NCI-H345 (cell line): ENCODE data around the gene COPG2.
"Not testable (repeated sequence)": the region's sequence is repeated elsewhere in the genome, so short reads cannot be mapped to it uniquely, and the experiment has no call there.

Experiments used
- DNase-seq: peaks from one replicate; lab custom pipeline; 2025; lab: John Stamatoyannopoulos, UW

Gene COPG2

DNA sequence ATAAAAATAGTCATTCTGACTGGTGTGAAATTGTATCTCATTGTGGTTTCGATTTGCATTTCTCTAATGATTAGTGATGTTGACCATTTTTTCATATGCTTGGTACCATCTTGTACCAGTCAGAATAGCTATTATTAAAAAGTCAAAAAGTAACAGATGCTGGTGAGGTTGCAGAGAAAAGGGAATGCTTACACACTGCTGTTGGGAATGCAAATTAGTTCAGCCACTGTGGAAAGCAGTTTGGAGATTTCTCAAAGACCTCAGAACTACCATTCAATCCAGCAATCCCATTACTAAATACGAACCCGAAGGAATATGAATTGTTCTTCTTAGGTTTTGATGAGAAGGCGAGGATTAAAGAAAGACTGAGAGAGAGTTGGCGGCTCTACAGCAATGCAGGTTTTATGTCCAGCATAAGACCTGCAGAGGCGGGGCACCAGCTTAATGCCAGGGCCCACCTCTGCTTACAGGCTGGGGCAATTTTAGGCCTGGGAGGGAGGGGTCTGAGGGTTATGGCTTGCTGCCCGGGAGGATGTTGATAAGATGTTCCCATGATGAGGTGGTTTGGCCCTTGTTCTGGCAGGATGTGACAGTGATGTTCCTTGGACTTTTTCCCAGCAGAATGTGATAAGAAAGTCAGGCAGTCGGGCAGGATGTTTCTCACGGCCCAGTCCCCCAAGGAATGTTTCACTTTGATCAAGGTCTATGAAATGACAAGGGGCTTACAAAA is 102.2 kb downstream of the COPG2 start:
- no peak for DNase-seq

DNA sequence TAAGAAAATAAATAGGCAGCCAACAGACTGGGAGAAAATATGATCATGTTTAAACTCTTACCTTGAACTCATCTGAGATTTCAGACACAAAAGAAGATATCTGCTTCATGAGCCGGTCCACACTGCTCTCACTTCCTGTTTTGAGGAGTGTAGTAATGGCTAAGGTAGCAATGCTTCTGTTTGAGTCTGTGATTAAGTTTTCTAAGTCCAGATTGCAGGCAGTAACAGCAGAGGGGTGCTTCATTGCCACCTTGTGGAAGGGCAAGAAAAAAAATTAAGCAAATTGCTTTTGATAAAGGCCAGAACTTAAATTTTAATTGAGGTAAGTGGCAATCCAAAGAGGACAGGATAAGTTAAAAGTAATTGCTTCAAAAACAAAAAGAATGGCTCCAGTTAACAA is 107.6 kb downstream of the COPG2 start:
- DNase-seq: no peak

DNA sequence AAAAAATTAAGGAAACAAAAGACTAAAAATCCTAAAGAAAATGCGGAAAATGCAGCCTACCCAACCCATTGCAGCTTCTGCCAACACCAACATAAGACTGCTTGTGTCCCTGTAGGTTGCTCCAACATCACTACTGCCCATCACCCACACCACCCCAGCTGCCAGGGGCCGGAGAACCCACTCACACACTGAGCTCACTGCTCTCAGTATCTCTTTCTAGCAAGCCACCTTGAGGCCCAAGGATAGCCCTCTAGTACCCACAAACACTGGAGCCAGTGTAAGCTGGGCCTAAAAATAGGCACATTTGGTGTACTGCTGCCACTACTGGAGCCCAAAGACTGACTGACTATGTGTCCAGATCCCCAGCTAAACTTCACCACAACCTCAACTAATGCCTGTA is 109.4 kb downstream of the COPG2 start:
- no peak for DNase-seq

DNA sequence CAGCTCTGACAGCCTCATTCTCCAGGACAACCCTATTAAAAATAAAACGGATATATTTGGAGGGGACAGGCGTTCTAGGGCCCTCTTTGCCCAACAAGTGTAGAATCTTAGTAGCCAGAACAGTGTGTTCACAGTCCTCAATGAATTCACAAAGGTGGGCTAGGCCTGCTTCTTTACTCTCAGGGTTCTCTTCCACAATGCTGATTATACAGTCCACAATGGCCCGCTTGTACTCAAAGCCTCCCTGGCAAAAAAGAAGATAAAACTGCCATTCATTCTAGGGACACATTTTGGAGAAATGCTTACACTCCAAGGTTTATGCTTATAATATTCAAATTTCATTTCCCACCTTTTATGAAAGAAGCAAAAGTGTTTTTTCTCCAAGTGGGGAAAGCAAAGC is 114.1 kb downstream of the COPG2 start:
- DNase-seq: no peak

DNA sequence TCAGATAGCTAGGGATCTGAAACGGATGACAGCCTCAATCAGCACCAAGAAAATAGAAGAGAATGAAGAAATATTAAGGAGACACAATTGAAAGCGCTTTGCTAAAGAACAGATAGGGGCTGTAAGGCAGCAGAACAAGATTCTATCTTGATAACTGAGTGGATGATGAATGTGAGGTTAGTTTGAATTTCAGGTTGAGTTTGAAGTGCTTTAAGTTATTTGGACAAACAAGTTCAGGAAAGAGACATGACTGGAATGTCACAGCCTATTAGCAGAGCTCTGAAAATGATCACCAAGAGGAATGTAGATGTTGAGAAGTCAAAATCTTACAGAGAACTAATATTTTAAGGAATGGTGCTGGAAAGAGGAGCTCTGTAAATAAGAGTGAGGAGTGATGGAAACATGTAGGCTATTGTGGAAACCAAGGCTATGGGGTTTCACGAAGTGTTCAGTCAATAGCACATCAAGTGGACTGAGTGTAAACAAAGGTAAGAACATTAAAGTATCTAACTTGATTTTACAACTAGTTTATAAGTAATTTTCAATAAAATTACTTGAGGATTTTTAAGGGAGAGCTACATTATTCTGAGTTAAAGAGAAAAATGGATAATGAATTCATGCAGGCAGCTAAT is 115.0 kb downstream of the COPG2 start:
- DNase-seq: no peak

DNA sequence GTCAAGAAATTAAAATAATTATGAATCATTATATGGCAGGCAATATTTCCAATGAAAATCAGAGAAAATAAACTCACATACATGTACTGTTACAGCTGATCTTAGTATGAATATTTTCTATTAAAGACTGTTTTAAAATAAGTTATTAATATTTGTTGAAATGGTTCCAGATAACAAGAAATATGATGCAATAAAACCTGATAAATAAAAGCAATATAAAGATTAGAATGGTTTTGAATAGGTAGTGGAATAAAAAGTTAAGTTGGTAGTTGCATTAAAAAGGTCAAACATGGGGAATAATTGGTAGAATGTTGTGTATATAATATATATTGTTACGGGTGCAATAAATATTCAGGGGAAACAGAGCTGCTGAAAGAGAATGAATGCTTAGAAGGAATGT is 124.2 kb downstream of the COPG2 start:
- no peak for DNase-seq

DNA sequence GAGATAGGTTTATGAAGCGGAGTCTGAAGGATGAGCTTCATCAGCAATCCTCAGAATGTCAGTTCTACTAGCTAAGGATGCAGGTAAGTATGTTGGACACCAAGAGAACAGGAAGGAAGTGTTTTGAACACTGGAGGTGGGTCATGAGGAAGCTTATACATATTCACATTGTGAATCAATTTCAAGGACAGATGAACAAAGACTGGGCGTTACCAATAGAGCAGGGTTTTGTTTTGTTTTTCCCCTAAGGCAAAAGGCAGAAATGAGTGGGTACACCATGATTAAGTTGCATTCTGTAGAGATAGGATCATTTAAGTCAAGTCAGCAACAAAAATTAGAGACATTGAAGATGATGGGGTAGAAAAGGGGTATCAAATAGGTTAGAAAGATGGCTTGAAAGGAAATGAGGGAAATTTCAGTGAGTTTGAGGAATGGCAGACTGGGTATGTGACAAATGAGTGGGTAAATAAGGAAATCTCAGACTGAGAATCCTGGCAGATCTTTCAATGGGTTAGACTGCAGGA is 125.0 kb downstream of the COPG2 start:
- DNase-seq: no peak

DNA sequence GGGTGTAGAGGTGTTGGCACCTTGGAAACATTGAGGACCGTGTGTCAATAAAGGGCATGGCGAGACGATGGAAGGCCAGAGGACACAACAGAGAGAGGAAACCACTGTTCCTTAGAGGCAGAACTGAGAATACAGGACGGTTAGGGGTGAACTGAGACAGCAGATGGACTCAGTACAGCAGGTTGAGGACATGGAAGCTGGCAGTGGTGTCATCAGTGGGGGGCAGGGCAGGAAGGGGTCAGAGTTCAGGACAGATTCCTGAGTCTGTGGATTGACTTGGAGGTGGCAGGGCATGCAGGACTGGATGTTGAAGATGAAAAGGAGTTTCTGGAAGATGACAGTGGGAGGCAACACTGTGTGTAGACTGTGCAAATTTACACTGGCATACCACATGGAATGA is 126.3 kb downstream of the COPG2 start:
- not testable (repeated sequence) for DNase-seq

DNA sequence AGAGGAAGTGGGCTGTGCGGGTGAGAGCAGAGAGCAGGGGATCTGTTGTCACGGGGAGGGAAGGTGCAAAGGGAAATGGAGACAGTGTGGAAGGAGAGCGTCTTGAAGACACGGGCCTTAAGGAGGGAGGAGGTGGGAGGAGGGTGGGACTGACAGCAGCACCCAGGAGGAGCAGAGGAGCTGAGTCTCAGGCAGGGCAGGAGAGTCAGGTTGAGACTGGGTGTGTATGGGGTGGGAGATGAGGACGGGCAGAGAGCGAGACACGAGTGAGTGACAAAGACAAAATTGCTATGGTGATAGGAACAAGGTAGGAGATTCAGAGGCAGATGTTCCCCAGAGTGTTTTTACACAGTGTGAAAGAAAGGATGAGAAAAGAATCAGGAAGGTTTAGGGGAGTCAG is 127.3 kb downstream of the COPG2 start:
- DNase-seq: not testable (repeated sequence)

DNA sequence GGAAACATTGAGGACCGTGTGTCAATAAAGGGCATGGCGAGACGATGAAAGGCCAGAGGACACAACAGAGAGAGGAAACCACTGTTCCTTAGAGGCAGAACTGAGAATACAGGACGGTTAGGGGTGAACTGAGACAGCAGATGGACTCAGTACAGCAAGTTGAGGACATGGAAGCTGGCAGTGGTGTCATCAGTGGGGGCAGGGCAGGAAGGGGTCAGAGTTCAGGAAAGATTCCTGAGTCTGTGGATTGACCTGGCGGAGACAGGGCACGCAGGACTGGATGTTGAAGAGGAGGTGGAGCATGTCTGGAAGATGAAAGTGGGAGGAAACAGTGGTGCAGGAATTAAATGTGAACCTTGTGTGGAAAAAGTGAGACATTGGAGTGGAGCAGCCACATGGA is 130.7 kb downstream of the COPG2 start:
- not testable (repeated sequence) for DNase-seq

DNA sequence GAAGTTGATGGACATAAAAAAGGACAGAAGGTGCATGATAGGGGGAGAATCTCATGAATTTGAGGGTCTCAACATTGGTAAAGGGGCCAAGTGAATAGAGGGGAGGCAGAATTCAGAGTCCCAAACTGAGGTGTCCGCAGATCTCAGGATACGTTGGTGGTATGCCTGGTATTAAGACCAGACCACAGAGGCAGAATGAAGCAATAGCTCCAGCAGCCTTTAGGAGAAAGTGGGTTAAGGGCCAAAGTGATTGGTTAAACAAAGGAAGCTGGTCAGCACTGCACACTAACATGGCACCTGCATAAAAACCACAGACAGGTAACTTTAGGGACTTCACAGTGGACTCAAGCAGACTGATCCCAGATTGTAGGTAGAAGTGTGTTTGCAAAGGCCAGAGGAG is 139.1 kb downstream of the COPG2 start:
- no peak for DNase-seq

DNA sequence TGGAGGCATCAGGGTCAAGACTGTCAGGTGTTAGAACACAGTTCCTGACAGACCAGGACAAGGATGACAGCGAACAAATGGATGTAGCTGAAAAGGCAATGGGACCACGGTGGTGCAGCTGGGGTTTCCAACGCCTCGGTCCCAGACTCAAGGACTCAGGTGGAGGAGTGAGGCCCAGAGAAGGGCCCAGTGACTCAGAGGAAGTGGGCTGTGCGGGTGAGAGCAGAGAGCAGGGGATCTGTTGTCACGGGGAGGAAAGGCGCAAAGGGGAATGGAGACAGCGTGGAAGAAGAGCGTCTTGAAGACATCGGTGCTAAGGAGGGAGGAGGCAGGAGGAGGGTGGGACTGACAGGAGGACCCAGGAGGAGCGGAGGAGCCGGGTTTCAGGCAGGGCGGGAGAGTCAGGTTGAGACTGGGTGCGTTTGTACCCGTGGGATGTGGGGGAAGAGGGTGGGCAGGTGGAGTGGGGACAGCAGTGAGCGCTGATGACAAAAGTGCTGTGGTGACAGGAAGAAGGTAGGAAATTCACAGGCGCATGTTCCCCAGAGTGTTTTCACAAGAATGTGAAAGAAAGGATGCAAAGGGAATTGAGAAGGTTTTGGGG is 140.7 kb downstream of the COPG2 start:
- not testable (repeated sequence) for DNase-seq

DNA sequence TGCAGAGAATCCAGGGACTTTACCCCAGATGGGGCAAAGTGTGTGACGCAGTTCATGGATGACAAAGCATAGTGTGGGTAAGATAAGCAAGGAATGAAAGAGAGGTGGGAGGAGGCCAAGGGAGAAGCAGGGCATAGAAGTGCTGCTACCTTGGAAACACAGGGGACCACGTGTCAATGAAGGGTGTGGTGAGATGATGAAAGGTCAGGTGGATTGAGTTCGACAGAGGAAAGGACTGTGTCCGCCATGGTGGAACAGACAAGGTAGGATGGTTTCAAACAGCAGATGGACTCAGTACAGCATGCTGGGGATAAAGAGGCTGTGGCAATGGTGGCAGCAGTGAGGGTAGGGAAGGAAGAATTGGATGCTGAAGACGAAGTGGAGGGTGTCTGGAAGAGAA is 143.9 kb downstream of the COPG2 start:
- no peak for DNase-seq

DNA sequence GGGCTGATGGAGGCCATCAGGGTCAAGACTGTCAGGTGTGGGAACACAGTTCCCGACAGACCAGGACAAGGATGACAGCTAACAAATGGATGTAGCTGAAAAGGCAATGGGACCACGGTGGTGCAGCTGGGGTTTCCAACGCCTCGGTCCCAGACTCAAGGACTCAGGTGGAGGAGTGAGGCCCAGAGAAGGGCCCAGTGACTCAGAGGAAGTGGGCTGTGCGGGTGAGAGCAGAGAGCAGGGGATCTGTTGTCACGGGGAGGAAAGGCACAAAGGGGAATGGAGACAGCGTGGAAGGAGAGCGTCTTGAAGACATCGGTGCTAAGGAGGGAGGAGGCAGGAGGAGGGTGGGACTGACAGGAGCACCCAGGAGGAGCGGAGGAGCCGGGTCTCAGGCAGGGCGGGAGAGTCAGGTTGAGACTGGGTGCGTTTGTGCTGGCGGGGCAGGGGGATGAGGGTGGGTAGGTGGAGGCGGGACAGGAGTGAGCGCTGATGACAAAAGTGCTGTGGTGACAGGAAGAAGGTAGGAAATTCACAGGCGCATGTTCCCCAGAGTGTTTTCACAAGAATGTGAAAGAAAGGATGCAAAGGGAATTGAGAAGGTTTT is 144.9 kb downstream of the COPG2 start:
- DNase-seq: not testable (repeated sequence)

DNA sequence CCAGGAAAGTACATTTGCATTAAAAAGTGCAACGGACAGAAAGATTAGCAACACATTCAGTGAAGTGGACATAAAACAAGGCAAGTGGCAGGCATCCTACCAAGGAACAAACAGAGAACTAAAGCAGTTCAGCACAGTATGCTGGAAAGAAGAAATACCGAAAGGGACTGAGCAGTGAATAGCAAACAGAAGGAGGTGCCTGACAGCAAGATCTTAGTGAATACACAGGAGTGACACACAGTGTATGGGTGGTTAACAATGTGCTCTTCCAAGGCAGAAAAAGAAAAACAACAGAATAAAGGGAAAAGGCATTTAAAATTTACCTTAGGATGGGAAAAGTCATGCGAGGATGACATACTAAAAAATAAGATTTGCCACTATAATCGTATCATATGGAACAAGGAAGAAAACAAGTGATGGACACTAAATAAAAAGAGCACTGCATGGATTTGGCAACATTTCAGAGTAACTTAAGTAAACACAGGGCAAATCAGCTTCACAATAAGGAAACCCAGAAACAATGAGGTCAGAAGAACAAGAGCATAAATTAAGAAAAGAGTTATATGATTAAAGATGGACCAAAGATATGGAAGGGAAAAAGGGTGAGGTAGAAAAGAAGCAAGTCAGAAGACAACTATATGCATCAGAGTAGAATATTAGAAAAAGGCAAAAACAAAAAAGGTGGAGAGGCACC is 147.1 kb downstream of the COPG2 start:
- no peak for DNase-seq

DNA sequence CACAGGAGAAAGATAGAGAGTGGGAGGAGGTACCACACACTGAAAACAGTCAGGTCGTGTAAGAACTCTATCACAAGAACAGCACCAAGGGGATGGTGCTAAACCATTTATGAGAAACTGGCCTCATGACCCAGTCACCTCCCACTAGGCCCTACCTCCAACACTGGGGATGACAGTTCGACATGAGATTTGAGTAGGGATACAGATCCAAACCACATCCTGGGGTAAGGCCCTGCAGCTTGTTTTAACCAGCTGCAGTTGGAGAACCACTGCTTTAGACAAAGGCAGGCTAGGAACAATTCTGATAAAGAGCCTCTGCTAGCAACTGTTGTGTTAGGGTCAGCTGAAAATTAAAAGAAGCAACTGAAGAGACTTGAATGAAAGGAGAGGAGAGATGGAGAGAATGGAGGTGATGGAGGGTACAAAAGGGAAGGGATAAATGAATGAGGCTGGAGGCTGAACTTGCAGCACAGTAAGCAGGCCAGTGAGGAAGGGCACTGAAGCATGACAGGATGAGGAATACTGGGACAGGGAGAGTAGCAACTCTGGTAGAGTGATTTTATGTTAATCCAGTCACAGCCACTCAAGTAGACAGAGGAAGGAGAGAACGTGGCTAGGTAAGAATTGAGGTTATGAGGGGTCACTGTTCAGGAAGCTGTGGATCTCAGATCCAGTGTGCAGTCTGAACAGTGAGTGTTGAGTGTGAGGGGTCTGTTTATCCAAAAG is 153.1 kb downstream of the COPG2 start:
- no peak for DNase-seq

DNA sequence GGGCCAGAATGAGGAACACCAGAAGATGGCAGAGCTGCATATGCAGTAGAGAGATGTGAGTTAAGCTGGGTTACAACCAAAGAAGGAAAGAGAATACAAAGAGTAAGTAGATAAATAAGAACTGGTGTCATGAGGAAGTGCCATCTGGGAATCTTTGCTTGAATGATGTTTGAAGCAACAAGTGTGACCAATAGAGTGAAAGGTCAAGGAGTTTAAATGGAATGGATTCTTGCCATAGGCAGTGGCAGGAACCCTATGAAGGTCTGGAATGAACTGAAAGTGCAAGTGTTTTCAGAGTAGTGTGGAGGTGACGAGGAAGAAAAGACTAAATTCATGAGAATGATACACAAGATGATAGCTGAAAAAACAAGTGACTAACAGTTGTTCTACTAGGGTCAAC is 155.1 kb downstream of the COPG2 start:
- DNase-seq: no peak

DNA sequence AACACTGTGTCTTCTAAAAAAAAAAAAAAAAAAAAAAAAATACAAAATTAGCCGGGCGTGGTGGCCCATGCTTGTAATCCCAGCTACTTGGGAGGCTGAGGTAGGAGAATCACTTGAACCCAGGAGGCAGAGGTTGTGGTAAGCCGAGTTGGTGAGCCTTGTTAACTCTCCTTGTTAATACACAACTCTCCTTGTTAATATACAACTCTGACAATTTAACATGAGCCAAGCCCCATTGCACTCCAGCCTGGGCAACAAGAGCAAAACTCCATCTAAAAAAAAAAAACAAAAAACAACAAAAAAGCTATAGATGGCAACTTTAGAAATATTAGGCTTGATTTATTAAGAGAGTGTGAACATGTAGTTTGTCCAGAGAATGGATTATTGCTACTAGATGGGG is 156.5 kb downstream of the COPG2 start:
- not testable (repeated sequence) for DNase-seq

DNA sequence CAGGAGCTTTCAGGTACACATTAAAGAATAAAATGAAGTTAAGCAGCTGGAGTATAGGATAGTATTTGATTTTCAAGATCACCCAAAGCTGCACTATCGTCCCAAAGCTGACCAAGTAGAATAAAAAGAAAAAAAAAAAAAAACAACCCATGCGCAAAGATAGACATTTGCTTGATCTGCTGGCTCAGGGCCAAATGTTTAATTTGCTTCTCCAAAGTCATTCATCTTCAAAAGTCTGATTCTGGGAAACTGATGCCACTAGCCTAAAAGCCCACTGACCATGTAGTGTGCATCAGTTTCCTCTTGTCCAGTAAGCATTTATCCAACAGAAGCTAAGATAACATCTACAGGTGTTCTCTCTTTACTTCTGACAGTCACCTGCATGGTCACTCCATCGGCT is 162.2 kb downstream of the COPG2 start:
- DNase-seq: no peak

DNA sequence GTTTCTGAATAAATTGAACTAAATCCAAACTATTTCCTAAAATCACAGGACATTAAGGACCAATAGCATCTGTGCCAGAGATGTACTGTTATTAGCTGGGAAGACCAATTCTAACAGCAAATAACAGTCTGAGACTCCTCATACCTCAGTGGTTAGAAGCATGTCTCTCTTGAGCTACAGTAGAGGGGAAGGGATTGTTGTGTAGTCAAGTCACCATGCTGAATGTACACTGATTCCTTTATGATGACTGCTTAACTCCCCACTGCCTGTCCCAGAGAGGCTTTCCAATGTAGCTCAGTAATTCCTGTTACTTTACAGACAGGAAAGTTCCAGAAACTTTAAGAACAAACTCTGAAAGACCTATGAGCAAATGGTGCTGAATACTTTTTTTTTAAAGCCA is 162.8 kb downstream of the COPG2 start:
- no peak for DNase-seq

DNA sequence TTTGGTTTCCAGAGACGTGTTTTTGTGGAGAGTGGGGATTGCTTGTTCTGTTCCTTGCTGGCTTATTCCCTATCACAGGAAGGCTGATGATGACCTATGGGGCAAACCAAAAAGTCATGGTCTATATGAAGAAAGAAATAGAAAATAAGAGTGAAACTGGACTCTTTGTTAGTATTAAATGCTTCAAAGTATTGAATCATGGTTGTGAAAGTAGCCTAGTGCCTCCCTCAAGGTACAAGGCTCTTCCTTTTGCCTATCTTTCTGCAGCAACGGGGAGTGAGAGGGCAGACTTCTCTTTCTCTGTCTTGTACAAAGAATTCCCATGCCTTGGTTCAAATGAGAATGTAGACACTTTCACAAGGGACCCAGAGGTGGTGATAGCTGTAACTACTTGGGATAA is 167.6 kb downstream of the COPG2 start:
- no peak for DNase-seq

DNA sequence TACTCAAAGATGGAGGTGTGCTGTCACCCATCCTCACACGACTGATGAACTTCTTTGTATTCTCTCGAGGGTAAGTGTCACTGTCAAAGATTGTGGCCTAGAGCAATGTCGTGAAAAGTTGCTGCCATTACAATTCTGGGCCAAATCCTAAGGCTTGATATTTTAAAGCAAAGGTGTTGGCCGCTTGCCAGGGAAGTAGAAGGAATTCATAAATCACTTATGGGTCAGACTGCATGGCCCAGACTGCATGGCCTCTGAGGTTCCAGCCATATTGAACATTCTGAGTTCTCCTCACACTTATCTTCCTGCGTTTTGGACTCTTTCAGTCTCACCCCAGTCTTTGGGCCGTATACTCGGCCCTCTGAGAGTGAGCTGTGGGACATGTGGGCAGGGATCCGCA is 168.1 kb downstream of the COPG2 start:
- no peak for DNase-seq
